ENCODE measurements around the gene FNDC3B. TPM values are rescaled to one million over a fixed set of nuclear protein-coding genes. Genes with fewer than 3 reads are reported as not detected.

FNDC3B gene
- total and polyA plus RNA-seq, 9 donors, result 22.1 to 198 (median 108) TPM

GRCh38 chr3:172112078-172112733, 72.8 kb downstream of the FNDC3B start:
- Histone ChIP-seq H3K4me3 (no peak overlapping the region), H3K9me3 (no peaks in the 10 kb centered on the region), H3K27me3 (no peaks in the 10 kb centered on the region), H3K4me1 (ENCODE audit: insufficient read depth) (peaks cover 5% of the 10 kb centered on the region), H3K36me3 (no peaks in the 10 kb centered on the region), H3K27ac (no peak overlapping the region)
- DNase-seq, result no peak
- 94 to 95% (median 95%) methylated on average over 9 of the region's 9 CpGs for WGBS, 3 donors
- intact Hi-C loops (cut with DNase I), result no loop called here
- TF ChIP-seq EP300 (IDR thresholded peaks at IDR 0.05) (no peak), CTCF (IDR thresholded peaks at IDR 0.05) (no peak), POLR2A (IDR thresholded peaks at IDR 0.05) (no peak)

GRCh38 chr3:172112734-172113120, 73.3 kb downstream of the FNDC3B start:
- H3K4me3 ChIP-seq, result no peak overlapping the region
- H3K36me3 ChIP-seq, result no peaks in the 10 kb centered on the region
- H3K27me3 ChIP-seq, result no peaks in the 10 kb centered on the region
- no peaks in the 10 kb centered on the region for H3K9me3 ChIP-seq
- no peak for DNase-seq
- intact Hi-C loops (cut with DNase I), result no loop called here
- H3K27ac ChIP-seq, result no peak overlapping the region
- H3K4me1 ChIP-seq (ENCODE audit: insufficient read depth), result peaks cover 4% of the 10 kb centered on the region
- 69 to 80% (median 75%) methylated on average over 5 of the region's 5 CpGs for WGBS, 3 donors
- TF ChIP-seq EP300 (IDR thresholded peaks at IDR 0.05) (no peak), POLR2A (IDR thresholded peaks at IDR 0.05) (no peak), CTCF (IDR thresholded peaks at IDR 0.05) (no peak)

GRCh38 chr3:172113710-172114109, 74.3 kb downstream of the FNDC3B start:
- no peak for DNase-seq
- Histone ChIP-seq H3K4me3 (no peak overlapping the region), H3K4me1 (ENCODE audit: insufficient read depth) (no peaks in the 10 kb centered on the region), H3K27me3 (no peaks in the 10 kb centered on the region), H3K9me3 (no peaks in the 10 kb centered on the region), H3K36me3 (no peaks in the 10 kb centered on the region), H3K27ac (no peak overlapping the region)
- 90 to 96% (median 93%) methylated on average over 5 of the region's 5 CpGs for WGBS, 3 donors
- TF ChIP-seq CTCF (IDR thresholded peaks at IDR 0.05) (no peak), EP300 (IDR thresholded peaks at IDR 0.05) (no peak), POLR2A (IDR thresholded peaks at IDR 0.05) (no peak)
- intact Hi-C loops (cut with DNase I), result no loop called here

- no peak overlapping the region for H3K27ac ChIP-seq
- DNase-seq, result no peak
- H3K4me3 ChIP-seq, result no peak overlapping the region
- H3K27me3 ChIP-seq, result no peaks in the 10 kb centered on the region
- H3K9me3 ChIP-seq, result no peaks in the 10 kb centered on the region
- TF ChIP-seq CTCF (IDR thresholded peaks at IDR 0.05), result no peak
- TF ChIP-seq EP300 (IDR thresholded peaks at IDR 0.05), result no peak
- TF ChIP-seq POLR2A (IDR thresholded peaks at IDR 0.05), result no peak
- 98 to 100% (median 100%) methylated on average over 1 of the region's 1 CpG for WGBS, 3 donors
- H3K36me3 ChIP-seq, result no peaks in the 10 kb centered on the region
- intact Hi-C loops (cut with DNase I), result no loop called here
- no peaks in the 10 kb centered on the region for H3K4me1 ChIP-seq (ENCODE audit: insufficient read depth)
These were observed 75.7 kb downstream of the FNDC3B start for GRCh38 chr3:172115059-172115458.
